GM18498 (cell line): ENCODE results near the gene SETX.

Experiments
- ATAC-seq: cut with Tn5 transposase; IDR thresholded peaks from one replicate; pipeline ENCODE4 v1.9.1; 2021; ENCODE audit warnings: mild to moderate bottlenecking, moderate library complexity; ENCODE audit not compliant: unreplicated experiment

SETX gene

GRCh38 chr9:132241840-132242620 lies 112.8 kb downstream of the SETX start:
- ATAC-seq = no peak

DNA sequence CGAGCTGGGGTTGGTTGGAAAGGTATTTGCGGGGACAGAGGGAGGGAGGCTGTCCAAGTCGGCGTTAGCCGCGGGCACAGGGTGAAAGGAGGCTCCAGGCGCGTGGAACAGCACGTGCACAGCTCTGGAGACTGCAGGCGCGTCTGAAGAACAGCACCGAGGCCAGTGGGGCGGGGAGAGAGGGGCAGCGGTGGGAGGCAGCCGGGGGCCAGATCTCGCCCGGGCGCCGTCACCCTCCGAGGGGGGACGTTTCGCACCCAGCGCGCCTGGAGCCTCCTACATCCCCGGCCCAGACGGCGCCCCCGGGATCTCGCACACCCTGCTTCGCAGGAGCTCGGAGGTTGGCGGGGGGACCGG lies 113.3 kb downstream of the SETX start:
- no peak for ATAC-seq

DNA sequence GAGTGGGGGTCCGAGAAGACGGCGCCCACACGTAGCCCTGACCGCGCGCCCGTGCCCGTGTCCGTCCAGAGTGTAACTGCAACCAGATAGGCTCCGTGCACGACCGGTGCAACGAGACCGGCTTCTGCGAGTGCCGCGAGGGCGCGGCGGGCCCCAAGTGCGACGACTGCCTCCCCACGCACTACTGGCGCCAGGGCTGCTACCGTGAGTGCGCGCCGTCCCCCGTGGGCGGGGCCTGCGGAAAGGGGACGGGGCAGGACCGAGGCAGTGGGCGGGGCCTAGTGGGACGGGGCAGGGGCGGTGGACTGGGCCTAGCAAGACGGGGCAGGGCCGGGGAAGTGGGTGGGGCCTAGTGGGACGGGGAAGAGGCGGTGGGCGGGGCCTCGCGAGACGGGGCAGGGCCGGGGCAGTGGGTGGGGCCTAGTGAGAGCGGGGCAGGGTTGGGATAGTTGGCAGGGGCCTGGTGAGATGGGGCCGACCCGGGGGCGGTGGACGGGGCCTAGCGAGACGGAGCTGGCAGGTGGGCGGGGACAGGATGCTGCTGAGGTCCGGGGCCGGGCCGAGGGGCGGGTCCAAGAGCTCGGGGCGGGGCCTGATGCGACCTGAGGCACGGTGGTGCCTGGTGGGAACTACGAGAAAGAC lies 113.8 kb downstream of the SETX start:
- ATAC-seq = peak; percentile 75

DNA sequence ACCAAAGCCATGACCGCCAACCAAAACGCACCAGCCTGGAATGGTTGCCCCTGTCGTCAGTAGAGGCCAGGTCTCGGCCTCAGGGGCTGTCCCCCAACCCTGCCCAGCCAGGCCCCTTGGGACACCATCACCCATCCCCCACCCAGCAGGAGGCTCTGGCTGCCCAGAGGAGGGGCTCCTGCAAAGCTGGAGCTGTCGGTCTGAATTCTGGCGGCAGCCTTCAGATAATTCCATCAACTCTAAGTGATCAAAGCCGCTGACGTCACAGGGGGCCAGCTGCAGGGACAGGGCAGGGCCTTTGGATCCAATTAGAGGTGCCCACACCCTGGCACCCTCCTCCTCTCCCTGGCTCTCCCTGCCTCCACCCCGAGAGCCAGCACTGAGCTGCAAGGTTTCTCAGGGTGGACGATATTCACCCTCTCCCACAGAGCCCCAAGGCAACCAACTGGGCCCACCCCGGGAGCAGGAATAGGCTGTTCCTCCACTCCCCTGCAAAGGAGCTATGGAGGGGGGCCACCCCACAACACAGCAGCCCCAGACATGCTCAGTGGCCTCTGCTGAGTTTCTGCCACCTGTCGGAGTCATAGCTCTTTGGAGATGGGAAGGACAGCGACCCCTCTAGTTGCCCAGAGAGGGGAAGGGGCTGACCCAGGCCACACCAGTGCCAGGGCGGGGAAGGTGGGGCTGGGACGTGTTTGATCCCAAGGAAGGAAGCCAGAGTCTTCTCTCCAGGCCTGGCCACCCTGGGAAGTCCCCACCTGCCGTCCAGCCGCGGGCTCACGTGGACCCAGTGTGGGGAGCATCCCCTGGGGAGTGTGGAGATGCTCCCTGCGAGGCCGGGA lies 114.6 kb downstream of the SETX start:
- ATAC-seq = no peak

DNA sequence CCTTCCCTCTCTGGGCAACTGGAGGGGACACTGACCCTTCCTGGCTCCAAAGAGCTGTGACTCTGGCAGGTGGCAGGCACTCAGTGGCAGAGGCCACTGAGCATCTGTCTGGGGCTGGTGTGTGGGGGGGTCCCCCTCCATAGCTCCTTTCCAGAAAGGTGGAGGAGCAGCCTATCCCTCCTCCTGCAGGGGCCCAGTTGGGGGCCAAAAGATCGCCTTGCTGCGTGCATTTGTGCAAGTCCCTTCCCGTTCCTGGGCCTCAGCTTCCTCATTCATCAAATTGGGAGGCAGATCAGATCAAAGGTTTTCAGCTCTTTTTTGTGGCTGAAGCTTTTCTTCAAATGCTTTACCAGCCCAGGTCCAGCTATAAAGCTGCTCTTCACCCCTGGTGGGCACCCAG lies 115.3 kb downstream of the SETX start:
- ATAC-seq = no peak

GRCh38 chr9:132238992-132239391 lies 115.8 kb downstream of the SETX start:
- no peak for ATAC-seq

DNA sequence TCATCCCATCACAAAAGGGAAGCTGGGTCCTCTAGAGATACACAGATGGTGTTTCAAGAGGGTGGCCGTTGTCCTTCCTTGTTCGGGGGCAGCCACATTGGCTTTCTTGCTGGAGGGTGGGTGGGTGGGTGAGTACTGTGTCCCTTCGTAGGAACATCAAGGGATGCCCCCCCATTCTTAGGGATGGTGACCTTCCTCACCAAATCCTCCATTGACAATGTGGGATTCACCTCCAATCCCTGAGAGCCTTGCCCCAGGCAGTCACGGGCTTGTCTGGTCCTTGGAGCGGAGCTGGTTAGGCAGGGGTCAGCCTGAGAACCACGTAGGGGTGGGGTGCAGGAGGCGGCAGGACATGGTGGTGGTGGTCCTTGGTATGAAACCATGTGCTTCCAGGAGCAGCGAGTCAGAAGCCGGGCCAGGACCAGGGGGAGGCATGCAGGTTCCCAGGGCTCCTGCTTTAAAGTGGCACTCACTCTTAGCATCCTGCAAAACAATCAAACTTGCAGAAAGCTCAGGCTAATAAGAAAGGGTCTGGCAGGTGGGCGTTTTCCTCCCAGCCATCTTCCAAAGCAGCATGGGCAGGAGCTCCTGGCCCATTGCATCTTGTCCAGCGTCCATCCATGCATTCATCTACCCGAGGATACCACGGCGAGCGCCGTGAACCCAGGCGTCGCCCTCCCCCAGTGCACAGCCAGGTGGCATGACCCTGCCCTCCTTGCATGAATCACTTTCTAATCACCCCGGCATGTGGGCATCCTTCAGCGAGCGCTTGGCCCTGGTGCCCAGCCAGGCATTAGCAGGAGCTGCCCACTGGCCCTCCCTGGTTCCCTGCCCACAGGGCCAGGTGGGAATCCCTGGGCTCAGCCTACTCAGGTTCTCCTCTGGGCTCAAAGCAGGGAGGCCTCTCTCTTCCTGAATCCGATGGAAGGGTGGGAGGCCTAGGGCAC lies 116.5 kb downstream of the SETX start:
- no peak for ATAC-seq

- ATAC-seq = no peak
Measured at GRCh38 chr9:132237481-132237880, 117.3 kb downstream of the SETX start.

DNA sequence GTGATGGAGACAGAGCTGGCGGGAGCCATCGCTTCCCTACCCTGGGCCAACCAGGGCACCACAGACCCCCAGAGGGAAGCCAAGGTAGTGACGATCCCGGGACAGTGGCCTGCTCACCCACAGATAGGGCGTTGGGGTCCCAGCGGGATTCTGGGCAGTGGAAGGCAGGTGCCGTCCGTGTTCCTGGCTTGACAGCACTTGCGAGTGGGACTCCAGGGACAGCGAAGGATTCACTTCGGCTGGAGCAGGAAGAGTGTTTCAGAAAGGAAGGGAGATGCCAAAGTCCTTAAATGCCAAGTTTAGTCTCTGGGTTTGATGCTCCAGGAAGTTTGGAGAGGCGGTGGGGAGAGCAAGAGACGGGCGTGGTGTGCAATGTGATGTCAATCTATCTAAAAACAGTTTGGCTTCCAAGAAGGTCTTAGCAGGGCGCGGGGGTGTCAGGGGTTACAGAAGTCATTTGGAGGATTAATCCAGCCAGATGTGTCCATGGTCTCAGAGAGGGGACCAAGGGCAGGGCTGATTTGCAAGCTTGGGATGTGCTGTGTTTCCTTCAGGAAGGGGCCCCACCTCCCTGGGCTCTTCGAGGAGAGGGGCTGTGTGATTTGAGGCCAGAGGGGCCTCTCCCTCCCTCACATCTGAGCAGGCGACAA lies 118.0 kb downstream of the SETX start:
- no peak for ATAC-seq

DNA sequence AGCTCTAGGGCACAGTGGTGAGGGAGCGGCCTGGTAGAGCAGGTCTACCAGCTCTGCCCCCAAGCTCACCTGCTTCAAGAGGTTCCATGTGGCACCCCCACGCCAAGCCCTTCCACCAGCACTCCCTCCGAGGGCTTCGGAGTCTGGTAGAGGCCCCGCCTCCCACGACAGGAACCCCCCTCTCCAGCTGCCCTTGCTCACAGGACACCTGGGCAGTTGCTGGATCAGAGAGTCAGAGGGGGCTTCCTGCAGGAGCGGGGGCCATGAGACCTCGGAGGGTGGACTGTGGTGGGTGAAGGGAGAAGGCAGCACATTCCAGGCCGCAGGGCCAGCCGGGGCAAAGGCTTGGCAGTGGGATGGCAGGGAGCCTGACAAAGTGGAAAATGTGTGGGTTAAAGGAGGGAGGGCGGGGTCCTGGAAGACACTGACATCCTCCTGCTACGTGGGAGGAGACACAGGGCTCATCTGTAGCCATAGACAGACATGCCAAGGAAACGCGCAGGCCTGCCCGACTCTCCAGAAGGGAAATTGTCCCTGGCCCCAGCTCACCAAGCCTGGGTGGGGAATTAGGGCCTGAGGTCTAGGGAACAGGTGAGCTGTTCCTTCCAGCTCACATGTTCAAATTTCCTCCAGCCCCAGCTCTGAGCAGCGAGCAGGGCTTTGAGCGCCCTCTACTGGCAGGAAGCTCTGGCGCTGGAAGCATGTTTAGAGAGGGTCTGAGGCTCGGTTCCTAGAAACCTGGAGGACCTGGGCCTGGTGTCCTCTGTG lies 118.7 kb downstream of the SETX start:
- ATAC-seq = no peak

DNA sequence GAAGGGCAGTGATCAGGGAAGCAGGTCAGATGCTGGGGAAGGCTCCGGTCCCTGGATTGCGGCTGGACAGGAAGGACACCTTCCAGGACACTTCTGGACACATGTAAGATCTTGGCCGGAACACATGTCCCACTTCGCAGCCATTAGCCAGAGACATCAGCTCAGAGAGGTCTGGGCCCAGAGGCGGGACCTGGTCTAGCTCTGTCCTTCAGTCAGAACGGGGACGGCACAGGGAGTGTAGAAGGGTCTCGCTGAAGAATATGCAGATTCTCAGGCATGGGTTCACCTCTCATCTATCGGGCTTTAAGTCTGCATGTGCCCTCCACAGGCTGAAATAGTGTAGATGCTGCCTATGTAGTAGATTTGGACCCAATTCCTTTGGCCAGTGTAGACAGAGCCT lies 119.7 kb downstream of the SETX start:
- ATAC-seq = no peak

DNA sequence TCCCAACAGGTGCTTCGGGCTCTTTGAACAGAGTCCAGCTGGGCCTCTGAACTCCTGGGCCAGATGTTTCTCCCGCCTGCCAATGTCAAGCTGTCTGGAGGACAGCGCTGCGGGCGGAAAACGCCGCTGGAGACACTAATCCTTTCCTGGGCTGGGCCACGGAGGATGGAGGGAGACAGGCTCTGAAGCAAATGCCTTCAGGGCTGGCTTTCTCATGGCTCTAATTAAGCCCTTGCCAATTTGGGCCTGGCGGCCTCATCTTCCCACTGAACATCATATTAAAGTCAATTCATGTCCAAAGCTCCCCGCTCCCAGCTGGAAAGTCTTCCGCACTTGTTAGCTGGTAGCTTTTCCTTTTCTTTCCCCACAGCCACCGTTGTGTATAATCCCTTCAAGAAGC lies 120.3 kb downstream of the SETX start:
- ATAC-seq = no peak

DNA sequence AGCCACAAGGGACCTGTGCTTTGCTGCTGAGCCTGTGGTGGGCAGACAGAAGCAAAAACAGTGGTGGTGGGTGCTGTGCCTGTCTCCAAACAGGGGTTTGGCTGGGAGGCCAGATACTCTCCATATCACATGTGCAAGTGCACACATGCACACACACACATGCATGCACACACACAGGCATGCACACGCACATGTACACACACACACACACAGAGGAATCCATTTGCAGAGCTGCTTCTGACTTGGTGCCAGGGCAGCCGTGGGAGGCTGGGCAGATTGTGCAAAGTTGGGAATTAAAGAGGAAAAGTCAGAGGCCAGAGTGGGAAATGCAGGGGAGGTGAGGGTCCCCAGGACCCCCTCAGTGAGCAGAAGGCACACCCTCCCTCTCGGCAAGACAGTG lies 121.6 kb downstream of the SETX start:
- ATAC-seq = no peak

DNA sequence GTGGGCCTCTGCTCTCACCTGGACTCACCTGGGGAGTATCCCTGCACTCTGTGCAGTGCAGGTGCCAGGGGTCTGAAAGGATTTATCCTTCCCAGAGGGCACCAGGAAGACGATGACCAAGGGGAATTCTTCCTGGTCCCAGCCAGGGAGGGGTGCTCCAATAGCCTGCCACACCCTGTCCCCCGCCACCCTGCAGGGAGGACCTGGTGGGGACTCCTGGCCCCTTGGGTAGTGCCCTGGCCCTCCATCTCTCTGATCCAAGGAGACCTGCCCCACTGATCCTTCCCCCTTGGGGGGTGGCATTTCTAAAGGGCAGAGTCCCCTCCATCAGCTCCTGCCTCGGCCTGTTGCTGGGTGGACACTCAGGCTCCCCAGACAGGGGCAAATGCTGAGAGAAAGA lies 122.3 kb downstream of the SETX start:
- ATAC-seq = no peak

DNA sequence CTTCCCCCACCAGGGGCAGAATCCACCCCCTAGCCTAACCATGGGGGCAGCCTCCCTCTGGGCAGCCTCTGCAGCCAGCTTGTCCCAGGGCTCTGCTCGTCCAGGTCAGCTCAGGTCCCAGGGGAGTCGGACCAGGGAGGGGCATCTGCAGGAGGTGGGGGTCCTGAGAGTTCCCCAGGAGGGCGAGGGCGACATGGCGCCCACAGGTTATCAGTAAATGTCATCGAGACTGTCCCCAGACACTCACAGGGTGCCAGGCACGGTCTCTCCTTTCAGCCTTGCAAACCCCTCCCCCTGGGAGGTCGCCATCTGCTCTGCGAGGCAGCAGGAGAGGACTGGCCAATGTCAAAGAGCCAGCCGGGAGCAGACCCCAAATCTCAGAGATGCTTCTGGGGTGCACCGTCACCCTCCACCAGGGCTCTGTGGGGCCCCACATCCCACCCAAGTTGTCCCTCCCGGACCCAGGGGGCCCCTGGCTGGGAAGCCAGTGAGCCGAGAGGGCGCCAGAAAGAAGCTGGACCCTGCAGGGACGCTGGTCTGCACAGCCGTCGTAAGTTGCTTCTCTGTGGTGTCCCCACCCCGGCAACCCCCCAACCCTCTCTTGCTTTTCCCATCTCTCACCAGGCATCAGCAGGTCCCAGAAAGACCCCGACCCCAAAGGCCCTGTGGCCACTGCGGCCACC lies 123.6 kb downstream of the SETX start:
- ATAC-seq = no peak

- ATAC-seq = no peak
Measured at GRCh38 chr9:132230605-132231004, 124.2 kb downstream of the SETX start.

GRCh38 chr9:132228062-132228461 lies 126.7 kb downstream of the SETX start:
- ATAC-seq = no peak

DNA sequence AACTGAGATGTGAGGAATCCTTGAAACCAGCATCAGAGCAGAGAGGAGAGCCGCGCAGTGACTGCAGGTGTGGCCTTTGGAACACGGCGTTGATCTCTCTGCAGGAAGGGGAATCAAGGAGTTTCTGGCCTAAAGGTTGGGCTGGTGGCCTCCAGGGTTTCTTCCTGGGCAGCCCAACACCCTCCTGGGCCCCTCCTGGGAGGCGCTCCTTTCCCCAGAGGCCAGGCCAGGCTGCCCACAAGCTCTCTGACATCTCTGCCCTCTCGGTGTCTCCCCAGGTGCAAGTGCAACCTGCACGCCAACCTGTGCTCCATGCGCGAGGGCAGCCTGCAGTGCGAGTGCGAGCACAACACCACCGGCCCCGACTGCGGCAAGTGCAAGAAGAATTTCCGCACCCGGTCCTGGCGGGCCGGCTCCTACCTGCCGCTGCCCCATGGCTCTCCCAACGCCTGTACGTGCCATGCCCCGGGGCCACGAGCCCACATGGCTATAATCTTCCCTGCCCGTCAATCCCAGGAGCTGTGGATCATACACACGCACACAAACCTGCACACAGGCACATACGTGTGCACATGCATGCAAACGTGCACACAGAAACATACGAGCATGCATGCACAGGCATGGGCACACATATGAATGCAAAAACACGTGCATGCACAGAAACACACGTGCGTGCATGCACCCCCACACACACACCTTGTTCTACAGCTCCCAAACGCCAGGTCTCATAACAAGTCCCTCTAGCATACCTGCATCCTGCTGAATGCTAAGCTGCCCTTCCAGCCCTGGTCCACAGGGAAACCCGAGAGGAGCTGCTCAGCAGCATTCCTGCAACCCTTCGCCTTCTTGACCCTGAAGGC lies 128.0 kb downstream of the SETX start:
- no peak for ATAC-seq
